ENCODE measurements around the gene CACNB4. TPM values are rescaled to one million over a fixed set of nuclear protein-coding genes. Genes with fewer than 3 reads are reported as not detected.
A peak's percentile ranks its signal among the peaks of the same experiment; 100 is the strongest.

CACNB4 gene
- total and polyA plus RNA-seq, 10 of the 15 experiments (the other 5 are each of a cell fraction or from before 2014, with no cell fraction given): 2.0 to 21.6 (median 9.3) TPM

DNA sequence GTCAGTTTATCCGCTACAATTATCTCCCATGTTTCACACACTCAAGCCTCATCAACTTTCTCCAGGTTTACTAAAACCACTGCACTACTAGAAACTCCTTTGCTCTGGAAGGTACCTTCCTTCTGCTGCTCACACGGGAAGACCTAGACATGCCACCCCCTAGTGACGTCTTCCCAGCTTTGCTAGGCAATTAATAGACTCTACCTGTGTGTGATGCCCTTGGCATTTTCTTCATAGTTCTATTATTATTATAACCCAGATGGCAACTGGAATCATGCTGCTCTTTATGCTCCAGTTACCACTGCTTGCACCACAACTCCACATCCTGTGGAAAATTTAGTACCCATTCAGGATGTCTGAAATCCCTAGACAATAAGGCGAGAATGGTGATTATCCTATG lies 42.4 kb downstream of the CACNB4 start (continued):
- TF ChIP-seq REST (IDR thresholded peaks at IDR 0.05; ENCODE audit: low read depth, low read length) (no peak), SUZ12 (IDR thresholded peaks at IDR 0.05; ENCODE audit: unreplicated experiment) (no peak), ZNF207 (IDR thresholded peaks at IDR 0.05; ENCODE audit: borderline replicate concordance) (no peak)

DNA sequence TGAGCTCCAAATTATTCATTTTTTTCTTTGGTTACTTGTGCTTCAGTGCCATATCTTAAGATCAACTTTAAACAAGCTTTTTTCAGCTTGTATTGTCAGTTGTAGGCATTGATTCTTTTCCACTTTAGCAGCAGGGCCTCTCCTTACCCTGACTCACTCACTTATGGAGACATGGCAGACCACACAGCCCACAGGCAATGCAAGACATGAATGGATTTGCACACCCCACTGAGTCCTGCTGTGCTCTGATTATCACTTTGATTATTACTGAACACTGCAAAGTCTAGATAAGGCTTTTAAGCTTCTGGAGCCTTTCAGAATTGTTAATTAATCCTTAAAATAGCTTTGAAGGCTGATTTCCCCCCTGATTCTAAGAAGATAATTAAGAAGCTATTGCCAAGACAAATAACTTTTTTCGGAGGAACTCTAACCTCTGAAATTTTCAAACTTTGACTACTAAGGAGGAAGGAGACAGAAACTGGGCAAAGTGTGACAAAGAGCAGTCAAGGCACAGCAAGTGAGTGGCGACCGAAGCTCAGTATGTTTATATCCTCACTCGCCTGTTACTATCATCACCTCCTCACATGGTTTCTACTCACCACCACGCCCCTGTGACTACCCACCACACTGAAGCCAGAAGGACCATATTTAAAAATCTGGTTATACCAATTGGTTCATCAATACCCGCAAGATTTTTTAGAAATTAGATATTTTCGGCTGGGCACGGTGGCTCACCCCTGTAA lies 43.3 kb downstream of the CACNB4 start:
- FAIRE-seq: no peak
- H3K27ac ChIP-seq (ENCODE audit: control insufficient read depth, insufficient read depth): no peak overlapping the region
- no peak overlapping the region for H2AFZ ChIP-seq (ENCODE audit: control insufficient read depth, low read depth, low read length)
- ATAC-seq: peak; percentile 71
- H3K36me3 ChIP-seq (ENCODE audit: control insufficient read depth in 2 of 2, insufficient read depth in 2 of 2, low read length in 1 of 2): no peaks in the 10 kb centered on the region
- RAD21 ChIA-PET (ENCODE audit: unreplicated experiment): interaction anchor here (1.6 kb wide), 1 partner anchor 9 kb away, joined by 3 read pairs; no protein-coding TSS in a partner anchor
- in situ Hi-C loops (cut with MboI) (no loop called here), intact Hi-C loops (cut with micrococcal nuclease; ENCODE audit: unreplicated experiment) (no loop called here)
- no peak for DNase-seq (ENCODE audit: low read depth, low spot score)
- H3K79me2 ChIP-seq (ENCODE audit: control insufficient read depth, insufficient read depth, low read length): no peaks in the 10 kb centered on the region
- no peak overlapping the region for H3K9ac ChIP-seq (ENCODE audit: control insufficient read depth, insufficient read depth, low read length)
- CTCF ChIA-PET: interaction anchor here (0.6 to 1.2 kb wide), 5 partner anchors 10 to 58 kb away, joined by 3 to 4 read pairs (median 3); no protein-coding TSS in a partner anchor
- H3K4me2 ChIP-seq (ENCODE audit: control insufficient read depth, insufficient read depth): no peak overlapping the region; the same call in 1 of the 2 replicates
- SMC1A ChIA-PET (ENCODE audit: uncharacterized antibody, unreplicated experiment): interaction anchor here (0.8 to 1.7 kb wide), 4 partner anchors 9 to 62 kb away, joined by 3 to 9 read pairs (median 4); no protein-coding TSS in a partner anchor
- no peaks in the 10 kb centered on the region for H3K27me3 ChIP-seq (replicated peaks in 1 of 2; ENCODE audit: control insufficient read depth in 2 of 2, insufficient read depth in 2 of 2, low read length in 1 of 2)
- POLR2A ChIA-PET: interaction anchor here (0.6 kb wide), 1 partner anchor 37 kb away, joined by 3 read pairs; no protein-coding TSS in a partner anchor
- peaks cover 4% of the 10 kb centered on the region; the same call in 2 of the 3 replicates for H3K9me3 ChIP-seq (replicated peaks; ENCODE audit: control insufficient read depth, insufficient read depth, low read length)
- no peak overlapping the region for H3K4me3 ChIP-seq
- no peaks in the 10 kb centered on the region for H4K20me1 ChIP-seq (ENCODE audit: control insufficient read depth, insufficient read depth)
- H3K4me1 ChIP-seq (ENCODE audit: control insufficient read depth, insufficient read depth, low read length): peaks cover 25% of the 10 kb centered on the region
- TF ChIP-seq EED (IDR thresholded peaks at IDR 0.05; ENCODE audit: low read depth): 0 out of 2 replicates have a peak, but pooled peaks have one; percentile 15
- TF ChIP-seq SMAD1 (IDR thresholded peaks at IDR 0.05; ENCODE audit: low read depth, partially characterized antibody): no peak
- no peak for TF ChIP-seq EZH2 (IDR thresholded peaks at IDR 0.05; ENCODE audit: borderline replicate concordance, control insufficient read depth, low read depth, low read length)
- peak; percentile 46; the same call in 1 of the 2 replicates for TF ChIP-seq NFIC (IDR thresholded peaks at IDR 0.05; ENCODE audit: low read depth, low read length)
- TF ChIP-seq ZBED1 (IDR thresholded peaks at IDR 0.05; ENCODE audit: borderline replicate concordance): no peak
- TF ChIP-seq IRF5 (IDR thresholded peaks at IDR 0.05; ENCODE audit: borderline replicate concordance): no peak
- TF ChIP-seq, protein P1, sequence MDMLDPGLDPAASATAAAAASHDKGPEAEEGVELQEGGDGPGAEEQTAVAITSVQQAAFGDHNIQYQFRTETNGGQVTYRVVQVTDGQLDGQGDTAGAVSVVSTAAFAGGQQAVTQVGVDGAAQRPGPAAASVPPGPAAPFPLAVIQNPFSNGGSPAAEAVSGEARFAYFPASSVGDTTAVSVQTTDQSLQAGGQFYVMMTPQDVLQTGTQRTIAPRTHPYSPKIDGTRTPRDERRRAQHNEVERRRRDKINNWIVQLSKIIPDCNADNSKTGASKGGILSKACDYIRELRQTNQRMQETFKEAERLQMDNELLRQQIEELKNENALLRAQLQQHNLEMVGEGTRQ (IDR thresholded peaks at IDR 0.05; ENCODE audit: borderline replicate concordance, low read depth, low read length): no peak
- TF ChIP-seq RUNX3 (IDR thresholded peaks at IDR 0.05; ENCODE audit: low read length): peak; percentile 88
- TF ChIP-seq, protein P2, sequence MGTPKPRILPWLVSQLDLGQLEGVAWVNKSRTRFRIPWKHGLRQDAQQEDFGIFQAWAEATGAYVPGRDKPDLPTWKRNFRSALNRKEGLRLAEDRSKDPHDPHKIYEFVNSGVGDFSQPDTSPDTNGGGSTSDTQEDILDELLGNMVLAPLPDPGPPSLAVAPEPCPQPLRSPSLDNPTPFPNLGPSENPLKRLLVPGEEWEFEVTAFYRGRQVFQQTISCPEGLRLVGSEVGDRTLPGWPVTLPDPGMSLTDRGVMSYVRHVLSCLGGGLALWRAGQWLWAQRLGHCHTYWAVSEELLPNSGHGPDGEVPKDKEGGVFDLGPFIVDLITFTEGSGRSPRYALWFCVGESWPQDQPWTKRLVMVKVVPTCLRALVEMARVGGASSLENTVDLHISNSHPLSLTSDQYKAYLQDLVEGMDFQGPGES (IDR thresholded peaks at IDR 0.05): no peak
- 0 out of 2 replicates have a peak, but pooled peaks have one; percentile 10 for TF ChIP-seq CREM (IDR thresholded peaks at IDR 0.05; ENCODE audit: low read depth)
- BruUV-seq (replicated peaks): no TSS peak
- WGBS (ENCODE audit: insufficient coverage, insufficient replicate concordance, low lambda C conversion rate, missing lambda C conversion rate): 61% methylated on average over 8 of the region's 8 CpGs
